ENCODE data around the gene ATG16L1.

DNA sequence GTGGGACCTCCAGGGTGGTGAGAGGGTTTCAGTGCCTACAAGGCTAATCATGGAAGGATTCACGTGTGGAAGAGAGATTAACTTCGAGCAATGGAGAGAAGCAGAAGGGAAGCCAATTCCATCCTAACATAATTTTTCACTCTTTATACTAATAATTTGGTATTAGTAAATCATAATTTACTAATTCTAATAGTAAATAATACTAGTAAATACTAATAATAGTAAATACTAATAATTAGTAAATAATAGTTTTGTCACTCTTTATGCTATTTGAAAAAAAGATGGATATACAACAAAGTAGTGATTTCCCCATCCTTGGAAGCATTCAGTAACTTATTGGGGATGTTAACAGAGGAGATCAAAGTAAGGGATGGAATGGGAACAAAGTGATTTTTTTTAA, 49.8 kb downstream of the ATG16L1 start:
- TF ChIP-seq, protein P1, sequence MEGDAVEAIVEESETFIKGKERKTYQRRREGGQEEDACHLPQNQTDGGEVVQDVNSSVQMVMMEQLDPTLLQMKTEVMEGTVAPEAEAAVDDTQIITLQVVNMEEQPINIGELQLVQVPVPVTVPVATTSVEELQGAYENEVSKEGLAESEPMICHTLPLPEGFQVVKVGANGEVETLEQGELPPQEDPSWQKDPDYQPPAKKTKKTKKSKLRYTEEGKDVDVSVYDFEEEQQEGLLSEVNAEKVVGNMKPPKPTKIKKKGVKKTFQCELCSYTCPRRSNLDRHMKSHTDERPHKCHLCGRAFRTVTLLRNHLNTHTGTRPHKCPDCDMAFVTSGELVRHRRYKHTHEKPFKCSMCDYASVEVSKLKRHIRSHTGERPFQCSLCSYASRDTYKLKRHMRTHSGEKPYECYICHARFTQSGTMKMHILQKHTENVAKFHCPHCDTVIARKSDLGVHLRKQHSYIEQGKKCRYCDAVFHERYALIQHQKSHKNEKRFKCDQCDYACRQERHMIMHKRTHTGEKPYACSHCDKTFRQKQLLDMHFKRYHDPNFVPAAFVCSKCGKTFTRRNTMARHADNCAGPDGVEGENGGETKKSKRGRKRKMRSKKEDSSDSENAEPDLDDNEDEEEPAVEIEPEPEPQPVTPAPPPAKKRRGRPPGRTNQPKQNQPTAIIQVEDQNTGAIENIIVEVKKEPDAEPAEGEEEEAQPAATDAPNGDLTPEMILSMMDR (IDR thresholded peaks at IDR 0.05), result no peak
- no peak for TF ChIP-seq POLR2A (IDR thresholded peaks at IDR 0.05)

Measured in ovary (tissue), 3 donors.